SK-N-SH (cell line): ENCODE data around the gene EIF4G1. TPM values are rescaled to one million over a fixed set of nuclear protein-coding genes. Genes with fewer than 3 reads are reported as not detected.

ENCODE experiments used
- CTCF ChIA-PET: fragments of 300-600, 350-600 bp; formaldehyde crosslinking; extraction: SDS; loops from one replicate; lab custom pipeline; 2021; lab: Yijun Ruan, JAX
- POLR2A ChIA-PET: fragments of 350-600 bp; sonication (Branson Sonifier 250); formaldehyde crosslinking; extraction: SDS; loops from one replicate; lab custom pipeline; 2020; ENCODE audit warnings: antibody characterized with exemption, inconsistent platforms; lab: Yijun Ruan, JAX
- DNase-seq: peaks from one replicate; pipeline ENCODE4 v3.0.0; 2012
- H2AFZ ChIP-seq: fragments of 200-600 bp; sonication (generic); 2 replicates; pipeline ENCODE4 v1.8.1; 2016; ENCODE audit warnings: antibody characterized with exemption, mild to moderate bottlenecking, low read depth
- H3F3A ChIP-seq: fragments of 200-600 bp; sonication (generic); replicated peaks from 2 replicates; pipeline ENCODE3; 2016; ENCODE audit warnings: antibody characterized with exemption, mild to moderate bottlenecking; ENCODE audit not compliant: insufficient read depth
- H3K27ac ChIP-seq, 2 experiments: fragments of 200-500 bp in 1 of 2; fragments of 200-600 bp in 1 of 2; sonication (Bioruptor generic) in 1 of 2; sonication (generic), shearing (Covaris generic) in 1 of 2; 2 replicates each; pipeline versions ENCODE4 v1.5.1 to v1.6.1; 2014 to 2016; ENCODE audit warnings: low read depth in 2 of 2, inconsistent platforms in 1 of 2, low read length in 1 of 2, mild to moderate bottlenecking in 1 of 2, mixed read lengths in 1 of 2
- H3K27me3 ChIP-seq: fragments of 200-600 bp; sonication (generic), shearing (Covaris generic); 2 replicates; pipeline ENCODE4 v1.6.1; 2016; ENCODE audit warnings: mixed run types; ENCODE audit not compliant: insufficient read depth
- H3K36me3 ChIP-seq, 2 experiments: fragments of 200-500 bp in 1 of 2; fragments of 200-600 bp in 1 of 2; sonication (Bioruptor generic) in 1 of 2; sonication (generic) in 1 of 2; replicated peaks in 1 of 2; 2 replicates each; pipeline versions ENCODE3 to v1.5.1; 2014 to 2016; ENCODE audit warnings: low read length in 1 of 2, mild to moderate bottlenecking in 1 of 2; ENCODE audit not compliant: insufficient read depth in 2 of 2, control insufficient read depth in 1 of 2
- H3K4me1 ChIP-seq, 2 experiments: fragments of 200-500 bp in 1 of 2; fragments of 200-600 bp in 1 of 2; sonication (Bioruptor generic) in 1 of 2; sonication (generic), shearing (Covaris generic) in 1 of 2; 2 replicates each; pipeline versions ENCODE4 v1.5.1 to v1.6.1; 2014 to 2016; ENCODE audit warnings: low read depth in 1 of 2, low read length in 1 of 2, mixed run types in 1 of 2; ENCODE audit not compliant: insufficient read depth in 2 of 2, control insufficient read depth in 1 of 2
- H3K4me2 ChIP-seq: fragments of 200-600 bp; sonication (generic), shearing (Covaris generic); 2 replicates; pipeline ENCODE4 v1.6.1; 2017; ENCODE audit warnings: mixed run types
- H3K4me3 ChIP-seq, 2 experiments: fragments of 200-500 bp in 1 of 2; fragments of 200-600 bp in 1 of 2; sonication (Bioruptor generic) in 1 of 2; sonication (generic), shearing (Covaris generic) in 1 of 2; 2 replicates each; pipeline versions ENCODE4 v1.5.1 to v1.8.1; 2014 to 2016; ENCODE audit warnings: low read depth in 2 of 2, inconsistent platforms in 1 of 2, low read length in 1 of 2, mild to moderate bottlenecking in 1 of 2, mixed read lengths in 1 of 2, moderate library complexity in 1 of 2
- H3K79me2 ChIP-seq: fragments of 200-600 bp; sonication (generic); 2 replicates; pipeline ENCODE4 v1.8.1; 2017; ENCODE audit warnings: mild to moderate bottlenecking; ENCODE audit not compliant: insufficient read depth
- H3K9ac ChIP-seq: fragments of 200-600 bp; sonication (generic); 2 replicates; pipeline ENCODE4 v1.6.1; 2017; ENCODE audit warnings: mixed run types
- H3K9me2 ChIP-seq: fragments of 200-600 bp; sonication (generic); 2 replicates; pipeline ENCODE4 v1.6.1; 2017; ENCODE audit warnings: mixed run types
- H3K9me3 ChIP-seq: fragments of 200-600 bp; sonication (generic); 2 replicates; pipeline ENCODE4 v1.6.1; 2017; ENCODE audit warnings: mixed run types, mild to moderate bottlenecking, moderate library complexity
- H4K20me1 ChIP-seq: fragments of 200-600 bp; sonication (generic); 2 replicates; pipeline ENCODE4 v1.6.1; 2017; ENCODE audit warnings: mild to moderate bottlenecking, mixed run types; ENCODE audit not compliant: insufficient read depth
- ELF1 ChIP-seq: IDR thresholded peaks from 2 replicates; pipeline ENCODE4 v1.4.0; 2012
- EP300 ChIP-seq, 2 experiments: IDR thresholded peaks; 2 replicates each; pipeline versions ENCODE4 v1.4.0 to v1.6.1; 2012; ENCODE audit warnings: borderline replicate concordance in 1 of 2, low read depth in 1 of 2, low read length in 1 of 2
- FOXM1 ChIP-seq: IDR thresholded peaks from 2 replicates; pipeline ENCODE4 v1.4.0; 2012; ENCODE audit warnings: low read depth, mild to moderate bottlenecking
- GATA2 ChIP-seq: sonication (generic); formaldehyde crosslinking; IDR thresholded peaks from 2 replicates; pipeline ENCODE4 v1.5.0; 2020; ENCODE audit warnings: mild to moderate bottlenecking, missing genetic modification reagents
- JUND ChIP-seq: IDR thresholded peaks from 2 replicates; pipeline ENCODE4 v1.4.0; 2012
- MEF2A ChIP-seq: IDR thresholded peaks from 2 replicates; pipeline ENCODE4 v1.4.0; 2012; ENCODE audit warnings: low read depth, borderline replicate concordance
- MXI1 ChIP-seq: IDR thresholded peaks from 2 replicates; pipeline ENCODE4 v1.6.1; 2012; ENCODE audit warnings: mild to moderate bottlenecking, low read depth, low read length, improper control_type of control experiment
- POLR2AphosphoS5 ChIP-seq: IDR thresholded peaks from 2 replicates; pipeline ENCODE4 v1.6.1; 2012; ENCODE audit warnings: low read depth, low read length
- RXRA ChIP-seq: IDR thresholded peaks from 2 replicates; pipeline ENCODE4 v1.4.0; 2012; ENCODE audit warnings: low read depth, mild to moderate bottlenecking, borderline replicate concordance
- TCF12 ChIP-seq: IDR thresholded peaks from 2 replicates; pipeline ENCODE4 v1.4.0; 2012
- whole genome bisulfite sequencing: methylation state at CpG from one replicate; pipeline ENCODE4 v1.1.6; 2017; ENCODE audit warnings: low lambda C conversion rate; 5-methylcytosine and 5-hydroxymethylcytosine counted together
- polyA plus RNA-seq, 3 experiments: library from polyadenylated mRNA; depleted of rRNA; stranded (reverse); fragments of >200 nt; gene quantifications; 2 replicates each; pipeline ENCODE4 v1.2.3, GENCODE V29; 2012
- TF ChIP-seq, protein P1 (sequence below): IDR thresholded peaks from 2 replicates; pipeline ENCODE4 v1.4.0; 2012; ENCODE audit warnings: low read depth
- TF ChIP-seq, protein P2 (sequence below): fragments of 200-600 bp; sonication (generic); IDR thresholded peaks from 2 replicates; pipeline ENCODE4 v1.6.1; 2017; ENCODE audit warnings: antibody characterized with exemption, mild to moderate bottlenecking, moderate library complexity
- TF ChIP-seq, protein P3 (sequence below): IDR thresholded peaks from 2 replicates; pipeline ENCODE4 v1.4.0; 2012; ENCODE audit warnings: low read depth, borderline replicate concordance
- TF ChIP-seq, protein P4 (sequence below): IDR thresholded peaks from 2 replicates; pipeline ENCODE4; 2012
- TF ChIP-seq, protein P5 (sequence below): fragments of 150-350 bp; IDR thresholded peaks from 2 replicates; pipeline ENCODE4 v1.6.1; 2016; ENCODE audit warnings: mild to moderate bottlenecking, low read depth, low read length

EIF4G1 gene
- polyA plus RNA-seq, 1 of the 3 experiments (the other 2 are of a cell fraction): 262 TPM

DNA sequence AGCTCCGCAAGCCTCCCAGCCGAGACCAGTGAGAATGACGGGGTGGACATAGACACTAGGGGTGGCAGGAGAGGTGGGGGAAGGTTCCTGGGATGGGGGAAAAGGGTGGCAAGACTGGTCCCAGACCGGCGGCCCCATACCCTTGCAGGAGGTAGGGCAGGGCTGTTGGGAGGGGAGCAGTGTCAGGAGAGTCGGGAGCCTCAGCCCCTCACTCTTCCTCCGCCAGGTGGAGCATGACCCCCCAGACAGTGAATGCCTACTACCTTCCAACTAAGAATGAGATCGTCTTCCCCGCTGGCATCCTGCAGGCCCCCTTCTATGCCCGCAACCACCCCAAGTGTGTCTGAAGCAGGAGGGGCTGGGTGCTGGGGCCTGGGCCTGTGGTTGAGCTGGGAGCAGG, 24.1 kb upstream of the EIF4G1 start:
- POLR2A ChIA-PET: no interaction called here
- CTCF ChIA-PET: interaction anchor here (0.9 to 4.2 kb wide), 7 partner anchors 38 to 395 kb away, joined by 3 to 18 read pairs (median 3); no protein-coding TSS in a partner anchor
- Histone ChIP-seq H3K27ac (no peak overlapping the region), H3F3A (peaks cover 4% of the 10 kb centered on the region), H3K27me3 (no peaks in the 10 kb centered on the region; the same call in 1 of the 2 replicates), H3K36me3 (no peaks in the 10 kb centered on the region), H3K4me2 (no peak overlapping the region), H3K4me3 (no peak overlapping the region), H3K9me2 (no peaks in the 10 kb centered on the region), H3K9me3 (no peaks in the 10 kb centered on the region), H3K9ac (no peak overlapping the region), H4K20me1 (no peaks in the 10 kb centered on the region), H3K4me1 (no peaks in the 10 kb centered on the region), H2AFZ (no peak overlapping the region), H3K79me2 (no peaks in the 10 kb centered on the region)
- TF ChIP-seq RXRA (no peak), ELF1 (no peak), JUND (no peak), FOXM1 (no peak), GATA2 (no peak), MEF2A (no peak), MXI1 (no peak), EP300 (IDR thresholded peaks at IDR 0.05; ENCODE audit: borderline replicate concordance in 1 of 2, low read depth in 1 of 2, low read length in 1 of 2) (no peak), POLR2AphosphoS5 (no peak), TCF12 (no peak)
- TF ChIP-seq, protein P1, sequence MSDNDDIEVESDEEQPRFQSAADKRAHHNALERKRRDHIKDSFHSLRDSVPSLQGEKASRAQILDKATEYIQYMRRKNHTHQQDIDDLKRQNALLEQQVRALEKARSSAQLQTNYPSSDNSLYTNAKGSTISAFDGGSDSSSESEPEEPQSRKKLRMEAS: no peak
- TF ChIP-seq, protein P2, sequence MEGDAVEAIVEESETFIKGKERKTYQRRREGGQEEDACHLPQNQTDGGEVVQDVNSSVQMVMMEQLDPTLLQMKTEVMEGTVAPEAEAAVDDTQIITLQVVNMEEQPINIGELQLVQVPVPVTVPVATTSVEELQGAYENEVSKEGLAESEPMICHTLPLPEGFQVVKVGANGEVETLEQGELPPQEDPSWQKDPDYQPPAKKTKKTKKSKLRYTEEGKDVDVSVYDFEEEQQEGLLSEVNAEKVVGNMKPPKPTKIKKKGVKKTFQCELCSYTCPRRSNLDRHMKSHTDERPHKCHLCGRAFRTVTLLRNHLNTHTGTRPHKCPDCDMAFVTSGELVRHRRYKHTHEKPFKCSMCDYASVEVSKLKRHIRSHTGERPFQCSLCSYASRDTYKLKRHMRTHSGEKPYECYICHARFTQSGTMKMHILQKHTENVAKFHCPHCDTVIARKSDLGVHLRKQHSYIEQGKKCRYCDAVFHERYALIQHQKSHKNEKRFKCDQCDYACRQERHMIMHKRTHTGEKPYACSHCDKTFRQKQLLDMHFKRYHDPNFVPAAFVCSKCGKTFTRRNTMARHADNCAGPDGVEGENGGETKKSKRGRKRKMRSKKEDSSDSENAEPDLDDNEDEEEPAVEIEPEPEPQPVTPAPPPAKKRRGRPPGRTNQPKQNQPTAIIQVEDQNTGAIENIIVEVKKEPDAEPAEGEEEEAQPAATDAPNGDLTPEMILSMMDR: no peak
- TF ChIP-seq, protein P3, sequence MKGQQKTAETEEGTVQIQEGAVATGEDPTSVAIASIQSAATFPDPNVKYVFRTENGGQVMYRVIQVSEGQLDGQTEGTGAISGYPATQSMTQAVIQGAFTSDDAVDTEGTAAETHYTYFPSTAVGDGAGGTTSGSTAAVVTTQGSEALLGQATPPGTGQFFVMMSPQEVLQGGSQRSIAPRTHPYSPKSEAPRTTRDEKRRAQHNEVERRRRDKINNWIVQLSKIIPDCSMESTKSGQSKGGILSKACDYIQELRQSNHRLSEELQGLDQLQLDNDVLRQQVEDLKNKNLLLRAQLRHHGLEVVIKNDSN: no peak
- TF ChIP-seq, protein P4, sequence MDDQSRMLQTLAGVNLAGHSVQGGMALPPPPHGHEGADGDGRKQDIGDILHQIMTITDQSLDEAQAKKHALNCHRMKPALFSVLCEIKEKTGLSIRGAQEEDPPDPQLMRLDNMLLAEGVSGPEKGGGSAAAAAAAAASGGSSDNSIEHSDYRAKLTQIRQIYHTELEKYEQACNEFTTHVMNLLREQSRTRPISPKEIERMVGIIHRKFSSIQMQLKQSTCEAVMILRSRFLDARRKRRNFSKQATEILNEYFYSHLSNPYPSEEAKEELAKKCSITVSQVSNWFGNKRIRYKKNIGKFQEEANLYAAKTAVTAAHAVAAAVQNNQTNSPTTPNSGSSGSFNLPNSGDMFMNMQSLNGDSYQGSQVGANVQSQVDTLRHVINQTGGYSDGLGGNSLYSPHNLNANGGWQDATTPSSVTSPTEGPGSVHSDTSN: no peak
- no peak for DNase-seq
- WGBS: 94% methylated on average over 10 of the region's 10 CpGs

DNA sequence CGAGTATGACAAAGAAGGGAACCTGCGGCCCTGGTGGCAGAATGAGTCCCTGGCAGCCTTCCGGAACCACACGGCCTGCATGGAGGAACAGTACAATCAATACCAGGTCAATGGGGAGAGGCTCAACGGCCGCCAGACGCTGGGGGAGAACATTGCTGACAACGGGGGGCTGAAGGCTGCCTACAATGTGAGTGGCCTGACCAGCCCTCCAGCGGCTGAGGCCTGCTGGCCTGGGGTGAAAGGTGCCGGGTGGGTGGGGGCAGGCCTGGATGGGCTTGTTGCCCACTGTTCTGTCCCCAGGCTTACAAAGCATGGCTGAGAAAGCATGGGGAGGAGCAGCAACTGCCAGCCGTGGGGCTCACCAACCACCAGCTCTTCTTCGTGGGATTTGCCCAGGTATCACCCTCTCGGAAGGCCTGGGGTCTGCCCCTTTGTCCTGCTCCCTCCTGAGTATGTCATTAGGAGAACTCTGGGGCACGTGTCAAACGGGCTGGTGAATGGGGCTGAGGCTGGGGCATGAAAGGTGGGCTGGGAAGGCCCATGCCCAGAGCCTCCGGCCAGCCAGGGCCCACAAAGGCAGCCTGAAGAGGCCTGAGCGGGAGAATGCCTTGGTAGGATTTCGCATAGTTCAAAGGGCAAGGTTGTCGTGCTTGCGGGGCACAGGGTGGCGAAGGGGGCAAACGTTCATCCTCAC, 23.2 kb upstream of the EIF4G1 start:
- no peak overlapping the region for H3K4me2 ChIP-seq
- no peaks in the 10 kb centered on the region for H4K20me1 ChIP-seq
- POLR2A ChIA-PET: interaction anchor here (0.6 kb wide), 1 partner anchor 18 kb away, joined by 3 read pairs; no protein-coding TSS in a partner anchor
- H3K79me2 ChIP-seq: no peaks in the 10 kb centered on the region
- peaks cover 4% of the 10 kb centered on the region for H3F3A ChIP-seq
- H3K27ac ChIP-seq: no peak overlapping the region
- no peak for TF ChIP-seq EP300 (IDR thresholded peaks at IDR 0.05; ENCODE audit: borderline replicate concordance in 1 of 2, low read depth in 1 of 2, low read length in 1 of 2)
- TF ChIP-seq, protein P5, sequence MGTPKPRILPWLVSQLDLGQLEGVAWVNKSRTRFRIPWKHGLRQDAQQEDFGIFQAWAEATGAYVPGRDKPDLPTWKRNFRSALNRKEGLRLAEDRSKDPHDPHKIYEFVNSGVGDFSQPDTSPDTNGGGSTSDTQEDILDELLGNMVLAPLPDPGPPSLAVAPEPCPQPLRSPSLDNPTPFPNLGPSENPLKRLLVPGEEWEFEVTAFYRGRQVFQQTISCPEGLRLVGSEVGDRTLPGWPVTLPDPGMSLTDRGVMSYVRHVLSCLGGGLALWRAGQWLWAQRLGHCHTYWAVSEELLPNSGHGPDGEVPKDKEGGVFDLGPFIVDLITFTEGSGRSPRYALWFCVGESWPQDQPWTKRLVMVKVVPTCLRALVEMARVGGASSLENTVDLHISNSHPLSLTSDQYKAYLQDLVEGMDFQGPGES: no peak
- TF ChIP-seq, all 33 proteins: peak for 0
- WGBS: 72% methylated on average over 14 of the region's 22 CpGs
- Histone ChIP-seq H3K27me3 (no peaks in the 10 kb centered on the region; the same call in 1 of the 2 replicates), H3K9ac (no peak overlapping the region), H2AFZ (no peak overlapping the region), H3K36me3 (no peaks in the 10 kb centered on the region), H3K9me2 (no peaks in the 10 kb centered on the region), H3K4me1 (no peaks in the 10 kb centered on the region), H3K4me3 (no peak overlapping the region), H3K9me3 (no peaks in the 10 kb centered on the region)
- DNase-seq: no peak
- CTCF ChIA-PET: interaction anchor here (0.6 to 4.2 kb wide), 8 partner anchors 15 to 511 kb away, joined by 3 to 18 read pairs (median 5); partner anchors contain the start of gene EEF1AKMT4
